ENCODE data around the gene TMEM200B. TPM values are rescaled to one million over a fixed set of nuclear protein-coding genes. Genes with fewer than 3 reads are reported as not detected.
"Not testable (repeated sequence)": the region's sequence is repeated elsewhere in the genome, so short reads cannot be mapped to it uniquely, and the experiment has no call there.

TMEM200B gene
- total and polyA plus RNA-seq, 2 of the 4 experiments (the other 2 are of a cell fraction), result 4.8 to 6.2 TPM

DNA sequence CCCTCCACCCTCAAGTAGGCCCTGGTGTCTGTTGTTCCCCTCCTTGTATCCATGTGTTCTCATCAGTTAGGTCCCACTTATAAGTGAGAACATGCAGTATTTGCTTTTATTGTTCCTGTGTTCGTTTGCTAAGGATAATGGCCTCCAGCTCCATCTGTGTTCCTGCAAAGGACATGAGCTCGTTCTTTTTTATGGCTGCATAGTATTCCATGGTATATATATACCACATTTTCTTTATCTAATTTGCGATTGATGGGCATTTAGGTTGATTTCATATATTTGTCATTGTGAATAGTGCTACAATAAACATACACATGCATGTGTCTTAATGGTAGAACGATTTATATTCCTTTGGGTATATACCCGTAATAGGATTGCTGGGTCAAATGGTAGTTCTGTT lies 31.0 kb downstream of the TMEM200B start:
- WGBS, 2 experiments (ENCODE audit: extremely low coverage in 2 of 2, insufficient read length in 1 of 2), result no CpG with 5 or more reads among the region's 5 CpGs
- H2AK5ac ChIP-seq (ENCODE audit: low read depth, low read length); H3K9me1 ChIP-seq (ENCODE audit: insufficient read depth, low read length); H2BK20ac ChIP-seq (ENCODE audit: low read depth, low read length); H4K5ac ChIP-seq (ENCODE audit: low read depth, low read length); H3K23ac ChIP-seq (ENCODE audit: low read depth, low read length); dilution Hi-C loops (cut with HindIII; ENCODE audit: low sequenced_read_pairs, unreplicated experiment); H2AK9ac ChIP-seq (replicated peaks; ENCODE audit: low read depth, low read length, poor library complexity); H3K79me1 ChIP-seq (ENCODE audit: low read depth in 1 of 2, low read length in 2 of 2); H2BK120ac ChIP-seq (ENCODE audit: low read depth, low read length); H3K9ac ChIP-seq (ENCODE audit: low read depth, low read length); H3K9me3 ChIP-seq (ENCODE audit: control insufficient read depth, insufficient read depth, low read length); DNase-seq; H3K4me2 ChIP-seq (ENCODE audit: low read depth, low read length); H4K20me1 ChIP-seq (ENCODE audit: insufficient read depth, low read length); ATAC-seq (ENCODE audit: low read depth); H3K14ac ChIP-seq (replicated peaks; ENCODE audit: low read depth, low read length); H2BK15ac ChIP-seq (ENCODE audit: low read depth, low read length); CTCF ChIA-PET; H4K8ac ChIP-seq (ENCODE audit: low read depth in 2 of 2, low read length in 2 of 2); H2AFZ ChIP-seq (replicated peaks; ENCODE audit: low read length, poor library complexity); H2BK5ac ChIP-seq (ENCODE audit: low read depth, low read length, poor library complexity, severe bottlenecking); intact Hi-C loops (cut with micrococcal nuclease); BruUV-seq (replicated peaks); H3K4me1 ChIP-seq (ENCODE audit: control insufficient read depth, insufficient read depth, low read length); H3K27ac ChIP-seq (ENCODE audit: insufficient read depth, low read length); H3K4me3 ChIP-seq (ENCODE audit: insufficient read depth, low read depth, low read length); H3K36me3 ChIP-seq (ENCODE audit: control insufficient read depth, insufficient read depth, low read length); H3K4ac ChIP-seq (ENCODE audit: low read depth, low read length); H3K27me3 ChIP-seq (ENCODE audit: control insufficient read depth, insufficient read depth, low read length); POLR2A ChIA-PET (ENCODE audit: unreplicated experiment); H4K91ac ChIP-seq (ENCODE audit: insufficient read depth, low read depth, low read length); H3K56ac ChIP-seq (ENCODE audit: extremely low read depth, insufficient read depth, low read length); H3K18ac ChIP-seq (ENCODE audit: low read depth, low read length); in situ Hi-C loops (cut with MboI; ENCODE audit: low sequenced_read_pairs): not testable (repeated sequence)

Measured in IMR-90 (cell line).